ENCODE data around the gene LMNTD1. TPM values are rescaled to one million over a fixed set of nuclear protein-coding genes. Genes with fewer than 3 reads are reported as not detected.

Gene LMNTD1
- polyA plus RNA-seq, 1 experiment, result 0.76 TPM

DNA sequence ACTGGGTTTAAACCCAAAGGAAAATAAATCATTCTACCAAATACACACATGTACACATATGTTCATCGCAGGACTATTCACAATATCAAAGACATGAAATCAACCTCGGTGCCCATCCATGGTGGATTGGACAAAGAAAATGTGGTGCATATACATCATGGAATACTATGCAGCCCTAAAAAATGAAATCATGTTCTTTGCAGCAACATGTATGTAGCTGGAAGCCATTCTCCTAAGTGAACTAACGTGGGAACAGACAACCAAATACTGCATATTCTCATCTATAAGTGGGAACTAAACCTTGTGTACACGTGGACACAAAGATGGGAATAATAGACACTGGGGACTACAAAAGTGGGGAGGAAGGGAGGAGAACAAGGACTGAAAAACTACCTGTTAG is 96.6 kb downstream of the LMNTD1 start:
- DNase-seq (ENCODE audit: low read depth), result no peak
- no peaks in the 10 kb centered on the region for H3K36me3 ChIP-seq (ENCODE audit: control insufficient read depth, insufficient read depth, low read length)
- H3K27me3 ChIP-seq (ENCODE audit: control insufficient read depth, insufficient read depth, low read length), result no peaks in the 10 kb centered on the region
- TF ChIP-seq, protein P1, sequence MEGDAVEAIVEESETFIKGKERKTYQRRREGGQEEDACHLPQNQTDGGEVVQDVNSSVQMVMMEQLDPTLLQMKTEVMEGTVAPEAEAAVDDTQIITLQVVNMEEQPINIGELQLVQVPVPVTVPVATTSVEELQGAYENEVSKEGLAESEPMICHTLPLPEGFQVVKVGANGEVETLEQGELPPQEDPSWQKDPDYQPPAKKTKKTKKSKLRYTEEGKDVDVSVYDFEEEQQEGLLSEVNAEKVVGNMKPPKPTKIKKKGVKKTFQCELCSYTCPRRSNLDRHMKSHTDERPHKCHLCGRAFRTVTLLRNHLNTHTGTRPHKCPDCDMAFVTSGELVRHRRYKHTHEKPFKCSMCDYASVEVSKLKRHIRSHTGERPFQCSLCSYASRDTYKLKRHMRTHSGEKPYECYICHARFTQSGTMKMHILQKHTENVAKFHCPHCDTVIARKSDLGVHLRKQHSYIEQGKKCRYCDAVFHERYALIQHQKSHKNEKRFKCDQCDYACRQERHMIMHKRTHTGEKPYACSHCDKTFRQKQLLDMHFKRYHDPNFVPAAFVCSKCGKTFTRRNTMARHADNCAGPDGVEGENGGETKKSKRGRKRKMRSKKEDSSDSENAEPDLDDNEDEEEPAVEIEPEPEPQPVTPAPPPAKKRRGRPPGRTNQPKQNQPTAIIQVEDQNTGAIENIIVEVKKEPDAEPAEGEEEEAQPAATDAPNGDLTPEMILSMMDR (IDR thresholded peaks at IDR 0.05; ENCODE audit: insufficient read depth, low read depth, low read length), result no peak
- H3K4me3 ChIP-seq (ENCODE audit: low read depth, low read length), result no peak overlapping the region
- CTCF ChIA-PET, result interaction anchor here (0.6 kb wide), 1 partner anchor 538 kb away, joined by 3 read pairs; no protein-coding TSS in a partner anchor
- POLR2A ChIA-PET, result no interaction called here

DNA sequence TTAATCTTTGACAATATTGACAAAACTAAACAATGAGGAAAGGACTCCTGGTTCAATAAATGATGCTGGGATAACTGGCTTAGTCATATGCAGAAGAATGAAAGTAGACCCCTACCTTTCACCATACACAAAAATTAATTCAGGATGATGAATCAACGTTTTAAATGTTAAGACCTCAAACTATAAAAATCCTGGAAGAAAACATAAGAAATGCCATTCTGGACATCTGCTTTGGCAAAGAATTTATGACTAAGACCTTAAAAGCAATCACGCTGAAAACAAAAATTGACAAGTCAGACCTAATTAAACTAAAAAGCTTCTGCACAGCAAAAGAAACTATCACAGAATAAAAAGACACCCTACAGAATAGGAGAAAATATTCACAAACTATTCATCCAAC is 97.4 kb downstream of the LMNTD1 start:
- Histone ChIP-seq H3K27me3 (ENCODE audit: control insufficient read depth, insufficient read depth, low read length) (no peaks in the 10 kb centered on the region), H3K36me3 (ENCODE audit: control insufficient read depth, insufficient read depth, low read length) (no peaks in the 10 kb centered on the region), H3K4me3 (ENCODE audit: low read depth, low read length) (no peak overlapping the region)
- TF ChIP-seq, protein P1 (IDR thresholded peaks at IDR 0.05; ENCODE audit: insufficient read depth, low read depth, low read length), result no peak
- POLR2A ChIA-PET, result no interaction called here
- CTCF ChIA-PET, result interaction anchor here (0.6 kb wide), 1 partner anchor 539 kb away, joined by 3 read pairs; no protein-coding TSS in a partner anchor
- DNase-seq (ENCODE audit: low read depth), result no peak

DNA sequence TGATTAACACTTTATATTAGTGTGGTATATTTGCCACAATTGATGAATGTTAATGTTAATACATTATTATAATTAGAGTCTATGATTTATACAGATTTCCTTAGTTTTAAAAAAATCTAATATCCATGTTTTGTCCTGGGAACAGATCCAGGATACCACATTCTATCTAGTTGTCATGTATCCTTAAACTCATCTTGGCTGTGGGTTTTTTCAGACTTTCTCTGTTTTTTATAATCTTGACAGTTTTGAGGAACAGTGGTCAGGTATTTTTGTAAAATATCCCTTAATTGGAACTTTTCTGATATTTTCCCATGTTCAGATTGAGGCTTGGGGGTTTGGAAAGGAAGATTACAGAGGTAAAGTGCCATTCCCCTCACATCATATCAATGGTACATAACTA is 104.1 kb downstream of the LMNTD1 start:
- Histone ChIP-seq H3K36me3 (ENCODE audit: control insufficient read depth, insufficient read depth, low read length) (no peaks in the 10 kb centered on the region), H3K4me3 (ENCODE audit: low read depth, low read length) (no peak overlapping the region), H3K27me3 (ENCODE audit: control insufficient read depth, insufficient read depth, low read length) (no peaks in the 10 kb centered on the region)
- POLR2A ChIA-PET, result no interaction called here
- DNase-seq (ENCODE audit: low read depth), result no peak
- CTCF ChIA-PET, result interaction anchor here (1.6 kb wide), 1 partner anchor 10 kb away, joined by 3 read pairs; no protein-coding TSS in a partner anchor
- TF ChIP-seq, protein P1 (IDR thresholded peaks at IDR 0.05; ENCODE audit: insufficient read depth, low read depth, low read length), result no peak

DNA sequence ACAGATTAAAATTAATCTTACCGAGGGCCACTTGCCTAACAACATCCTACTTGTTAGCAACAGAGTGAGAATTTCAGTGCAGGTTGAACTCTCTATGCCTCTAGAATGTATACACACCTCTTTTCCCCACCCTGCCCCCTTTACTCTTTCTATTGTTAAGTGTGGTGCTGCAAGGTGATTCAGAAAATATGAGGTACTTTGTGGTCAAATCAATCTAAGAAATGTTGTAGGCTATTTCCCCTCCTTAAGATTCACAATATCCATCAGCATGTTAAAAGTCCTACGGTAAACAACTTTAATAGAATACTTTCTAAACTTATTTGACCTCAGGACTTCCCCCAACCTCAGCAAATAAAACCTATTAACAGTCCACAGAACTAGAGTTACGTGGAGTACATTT is 106.0 kb downstream of the LMNTD1 start:
- no peak for DNase-seq (ENCODE audit: low read depth)
- H3K36me3 ChIP-seq (ENCODE audit: control insufficient read depth, insufficient read depth, low read length), result no peaks in the 10 kb centered on the region
- POLR2A ChIA-PET, result no interaction called here
- TF ChIP-seq, protein P1 (IDR thresholded peaks at IDR 0.05; ENCODE audit: insufficient read depth, low read depth, low read length), result no peak
- H3K4me3 ChIP-seq (ENCODE audit: low read depth, low read length), result no peak overlapping the region
- CTCF ChIA-PET, result no interaction called here
- H3K27me3 ChIP-seq (ENCODE audit: control insufficient read depth, insufficient read depth, low read length), result no peaks in the 10 kb centered on the region

DNA sequence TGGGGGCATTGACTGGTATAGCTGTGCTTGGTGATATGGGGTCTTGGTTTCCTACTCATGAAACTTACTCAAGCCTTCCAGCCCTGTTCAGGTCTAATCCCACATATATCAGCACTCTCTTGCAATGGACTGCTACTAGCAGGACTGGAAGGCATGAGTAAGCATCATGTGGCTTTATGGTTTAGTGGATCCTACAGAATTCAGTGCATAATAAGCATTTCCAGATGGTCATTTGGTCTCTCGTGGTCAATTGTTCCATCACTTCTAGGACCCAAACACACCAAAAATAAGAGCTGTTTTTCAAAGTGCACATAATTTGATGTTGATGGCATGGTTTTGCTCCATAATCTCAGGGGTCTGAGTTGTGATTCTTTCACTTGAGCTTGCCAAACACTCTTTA is 114.4 kb downstream of the LMNTD1 start:
- Histone ChIP-seq H3K4me3 (ENCODE audit: low read depth, low read length) (no peak overlapping the region), H3K36me3 (ENCODE audit: control insufficient read depth, insufficient read depth, low read length) (no peaks in the 10 kb centered on the region), H3K27me3 (ENCODE audit: control insufficient read depth, insufficient read depth, low read length) (no peaks in the 10 kb centered on the region)
- no peak for DNase-seq (ENCODE audit: low read depth)
- ChIA-PET POLR2A (no interaction called here), CTCF (interaction anchor here (0.7 to 1.1 kb wide), 5 partner anchors 60 to 666 kb away, joined by 3 read pairs; no protein-coding TSS in a partner anchor)
- TF ChIP-seq, protein P1 (IDR thresholded peaks at IDR 0.05; ENCODE audit: insufficient read depth, low read depth, low read length), result no peak

All from BJ (cell line).